Measurements from ENCODE around the gene HAPLN3. TPM values are rescaled to one million over a fixed set of nuclear protein-coding genes. Genes with fewer than 3 reads are reported as not detected.

HAPLN3 gene
- total RNA-seq, 4 donors from 2014 or later: 3.0 to 10.5 (median 6.7) TPM

DNA sequence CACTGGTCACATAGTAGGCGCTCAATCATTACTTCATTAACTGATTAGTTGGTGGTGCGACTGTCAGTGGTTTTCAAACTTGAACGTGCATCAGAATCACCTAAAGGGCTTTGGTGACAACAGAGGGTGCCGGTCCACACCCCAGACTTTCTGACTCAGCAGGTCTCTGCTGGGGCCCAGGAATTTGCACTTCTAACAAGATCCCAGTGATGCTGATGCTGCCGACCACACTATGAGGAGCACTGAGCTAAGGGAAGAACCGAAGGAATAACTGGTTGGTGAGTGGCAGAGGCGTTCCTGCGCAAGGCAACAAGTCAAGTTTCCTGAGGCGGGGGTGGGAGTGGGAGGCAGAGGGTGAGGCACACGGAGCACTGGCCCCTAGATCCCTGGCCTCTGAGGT lies 18.8 kb downstream of the HAPLN3 start:
- H3K4me1 ChIP-seq: no peaks in the 10 kb centered on the region
- peaks cover 25% of the 10 kb centered on the region for H3K27me3 ChIP-seq
- ATAC-seq: no peak
- no peak for TF ChIP-seq EP300 (IDR thresholded peaks at IDR 0.05)
- TF ChIP-seq POLR2A (IDR thresholded peaks at IDR 0.05): no peak
- TF ChIP-seq, protein P1, sequence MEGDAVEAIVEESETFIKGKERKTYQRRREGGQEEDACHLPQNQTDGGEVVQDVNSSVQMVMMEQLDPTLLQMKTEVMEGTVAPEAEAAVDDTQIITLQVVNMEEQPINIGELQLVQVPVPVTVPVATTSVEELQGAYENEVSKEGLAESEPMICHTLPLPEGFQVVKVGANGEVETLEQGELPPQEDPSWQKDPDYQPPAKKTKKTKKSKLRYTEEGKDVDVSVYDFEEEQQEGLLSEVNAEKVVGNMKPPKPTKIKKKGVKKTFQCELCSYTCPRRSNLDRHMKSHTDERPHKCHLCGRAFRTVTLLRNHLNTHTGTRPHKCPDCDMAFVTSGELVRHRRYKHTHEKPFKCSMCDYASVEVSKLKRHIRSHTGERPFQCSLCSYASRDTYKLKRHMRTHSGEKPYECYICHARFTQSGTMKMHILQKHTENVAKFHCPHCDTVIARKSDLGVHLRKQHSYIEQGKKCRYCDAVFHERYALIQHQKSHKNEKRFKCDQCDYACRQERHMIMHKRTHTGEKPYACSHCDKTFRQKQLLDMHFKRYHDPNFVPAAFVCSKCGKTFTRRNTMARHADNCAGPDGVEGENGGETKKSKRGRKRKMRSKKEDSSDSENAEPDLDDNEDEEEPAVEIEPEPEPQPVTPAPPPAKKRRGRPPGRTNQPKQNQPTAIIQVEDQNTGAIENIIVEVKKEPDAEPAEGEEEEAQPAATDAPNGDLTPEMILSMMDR (IDR thresholded peaks at IDR 0.05): no peak
- no peak for TF ChIP-seq POLR2AphosphoS5 (IDR thresholded peaks at IDR 0.05)
- H3K9me3 ChIP-seq: no peaks in the 10 kb centered on the region
- H3K27ac ChIP-seq: no peak overlapping the region
- WGBS, 2 donors (ENCODE audit: low coverage in 1 of 2): 60% methylated on average over 1 of the region's 10 CpGs; no CpG with 5 or more reads in 1 of the 2 donors
- H3K4me3 ChIP-seq: no peak overlapping the region
- no peaks in the 10 kb centered on the region for H3K36me3 ChIP-seq

DNA sequence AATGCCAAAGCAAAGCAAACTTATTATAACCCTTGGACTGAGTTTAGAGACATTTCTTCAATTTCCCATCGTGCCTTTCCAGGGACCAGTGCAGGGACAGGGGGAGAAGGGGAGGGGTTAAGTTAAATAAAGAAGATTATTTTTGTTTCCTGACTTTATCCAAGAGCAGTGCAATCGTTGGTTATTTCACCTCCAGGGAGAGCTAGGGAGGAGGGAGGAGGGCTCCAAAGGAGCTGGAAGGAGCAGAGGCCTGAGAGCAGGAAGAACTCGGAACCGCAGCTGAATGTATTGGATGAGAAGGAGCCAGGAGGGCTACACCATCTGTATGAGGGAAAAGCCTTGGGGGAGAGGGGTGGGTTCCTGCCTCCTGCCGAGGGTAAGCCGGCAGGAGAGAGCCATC lies 20.7 kb downstream of the HAPLN3 start:
- no peak for TF ChIP-seq POLR2AphosphoS5 (IDR thresholded peaks at IDR 0.05)
- TF ChIP-seq EP300 (IDR thresholded peaks at IDR 0.05): no peak
- no peak for TF ChIP-seq POLR2A (IDR thresholded peaks at IDR 0.05)
- TF ChIP-seq, protein P1 (IDR thresholded peaks at IDR 0.05): no peak
- no peak overlapping the region for H3K27ac ChIP-seq
- no peaks in the 10 kb centered on the region for H3K9me3 ChIP-seq
- H3K36me3 ChIP-seq: no peaks in the 10 kb centered on the region
- H3K4me1 ChIP-seq: no peaks in the 10 kb centered on the region
- no peak overlapping the region for H3K4me3 ChIP-seq
- peaks cover 42% of the 10 kb centered on the region for H3K27me3 ChIP-seq
- WGBS, 2 donors (ENCODE audit: low coverage in 1 of 2): 5 to 7% methylated on average over 4 to 6 of the region's 6 CpGs
- no peak for ATAC-seq

DNA sequence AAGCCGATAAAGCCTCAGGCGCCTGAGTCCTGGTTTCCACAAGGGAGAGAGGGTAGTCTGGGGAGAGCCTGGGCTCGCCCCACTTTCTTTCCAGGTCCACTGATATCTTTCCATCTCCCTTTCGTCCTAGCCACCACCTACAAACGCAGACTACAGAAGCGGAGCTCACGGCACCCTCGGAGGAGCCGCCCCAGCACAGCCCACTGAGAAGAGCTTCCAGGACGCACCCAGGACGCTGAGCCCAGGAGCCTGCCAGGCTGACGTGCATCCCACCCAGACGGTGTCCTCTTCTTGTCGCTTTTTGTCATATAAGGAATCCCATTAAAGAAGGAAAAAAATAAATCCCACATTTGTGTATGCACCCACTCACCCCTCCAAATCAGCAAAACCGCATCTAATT lies 21.1 kb downstream of the HAPLN3 start:
- no peak for ATAC-seq
- Histone ChIP-seq H3K27me3 (peaks cover 44% of the 10 kb centered on the region), H3K4me3 (no peak overlapping the region), H3K9me3 (no peaks in the 10 kb centered on the region), H3K27ac (no peak overlapping the region), H3K36me3 (no peaks in the 10 kb centered on the region), H3K4me1 (no peaks in the 10 kb centered on the region)
- whole genome bisulfite sequencing, 2 donors (ENCODE audit: low coverage in 1 of 2): 60 to 77% methylated on average over 6 to 7 of the region's 15 CpGs
- TF ChIP-seq EP300 (IDR thresholded peaks at IDR 0.05): no peak
- TF ChIP-seq, protein P1 (IDR thresholded peaks at IDR 0.05): no peak
- no peak for TF ChIP-seq POLR2A (IDR thresholded peaks at IDR 0.05)
- TF ChIP-seq POLR2AphosphoS5 (IDR thresholded peaks at IDR 0.05): no peak

DNA sequence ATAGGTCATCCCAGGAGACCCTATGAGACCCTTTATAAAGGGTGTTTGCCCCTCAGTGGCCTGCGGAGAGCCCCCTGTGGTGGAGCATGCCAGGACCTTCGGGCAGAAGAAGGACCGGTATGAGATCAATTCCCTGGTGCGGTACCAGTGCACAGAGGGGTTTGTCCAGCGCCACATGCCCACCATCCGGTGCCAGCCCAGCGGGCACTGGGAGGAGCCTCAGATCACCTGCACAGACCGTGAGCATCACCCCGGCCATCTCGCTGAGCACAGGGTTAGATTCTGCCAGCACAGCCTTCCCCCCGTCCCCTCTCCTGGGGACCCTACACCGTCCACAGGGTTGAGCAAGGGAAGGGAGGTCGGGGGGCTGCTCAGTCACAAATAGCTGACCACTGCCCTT lies 21.6 kb downstream of the HAPLN3 start:
- ATAC-seq: no peak
- Histone ChIP-seq H3K27me3 (peaks cover 44% of the 10 kb centered on the region), H3K9me3 (no peaks in the 10 kb centered on the region), H3K36me3 (no peaks in the 10 kb centered on the region), H3K27ac (no peak overlapping the region), H3K4me3 (no peak overlapping the region), H3K4me1 (no peaks in the 10 kb centered on the region)
- 100% methylated on average over 1 to 2 of the region's 13 CpGs for WGBS, 2 donors (ENCODE audit: low coverage in 1 of 2)
- TF ChIP-seq POLR2A (IDR thresholded peaks at IDR 0.05): no peak
- no peak for TF ChIP-seq EP300 (IDR thresholded peaks at IDR 0.05)
- TF ChIP-seq, protein P1 (IDR thresholded peaks at IDR 0.05): no peak
- TF ChIP-seq POLR2AphosphoS5 (IDR thresholded peaks at IDR 0.05): no peak

DNA sequence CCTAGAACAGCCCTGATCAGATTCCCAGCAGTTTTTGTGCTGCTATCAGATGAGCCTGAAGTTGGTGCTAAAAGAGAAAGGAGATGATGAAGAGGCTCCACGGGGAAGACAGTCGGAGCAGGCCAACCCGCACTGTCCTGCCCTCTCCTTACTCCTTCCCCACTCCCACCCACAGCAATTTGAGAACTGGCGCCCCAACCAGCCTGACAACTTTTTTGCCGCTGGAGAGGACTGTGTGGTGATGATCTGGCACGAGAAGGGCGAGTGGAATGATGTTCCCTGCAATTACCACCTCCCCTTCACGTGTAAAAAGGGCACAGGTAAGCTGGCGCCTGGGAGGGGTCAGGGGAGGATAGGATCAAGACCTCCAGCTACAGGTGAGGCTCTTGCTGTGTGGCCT lies 22.6 kb downstream of the HAPLN3 start:
- TF ChIP-seq, protein P1 (IDR thresholded peaks at IDR 0.05): no peak
- TF ChIP-seq POLR2A (IDR thresholded peaks at IDR 0.05): no peak
- TF ChIP-seq POLR2AphosphoS5 (IDR thresholded peaks at IDR 0.05): no peak
- TF ChIP-seq EP300 (IDR thresholded peaks at IDR 0.05): no peak
- WGBS, 2 donors (ENCODE audit: low coverage in 1 of 2): 90% methylated on average over 8 of the region's 9 CpGs; no CpG with 5 or more reads in 1 of the 2 donors
- ATAC-seq: no peak

More for the DNA sequence above, 22.6 kb downstream of the HAPLN3 start:
- H3K4me1 ChIP-seq: no peaks in the 10 kb centered on the region
- H3K27me3 ChIP-seq: peaks cover 44% of the 10 kb centered on the region
- H3K9me3 ChIP-seq: no peaks in the 10 kb centered on the region
- no peak overlapping the region for H3K27ac ChIP-seq
- no peaks in the 10 kb centered on the region for H3K36me3 ChIP-seq
- no peak overlapping the region for H3K4me3 ChIP-seq
